Endothelial cell of umbilical vein (primary cell): ENCODE data around the gene XAGE5. TPM values are rescaled to one million over a fixed set of nuclear protein-coding genes. Genes with fewer than 3 reads are reported as not detected.

Source experiments
- BruUV-seq: library from RNA; stranded (reverse); fragments of 400-500 nt; replicated peaks from 2 replicates; lab custom pipeline; 2021; lab: Mats Ljungman, UMichigan
- CTCF ChIA-PET: fragments of 300-600, 350-600 bp; sonication (Branson Sonifier 250); formaldehyde crosslinking; loops from one replicate; lab custom pipeline; 2021; ENCODE audit warnings: antibody characterized with exemption, inconsistent platforms; lab: Charles Lee
- POLR2A ChIA-PET: fragments of 300-600, 350-600 bp; sonication (Branson Sonifier 250); formaldehyde crosslinking; loops from one replicate; lab custom pipeline; 2021; ENCODE audit warnings: antibody characterized with exemption, inconsistent platforms; lab: Charles Lee
- DNase-seq: peaks from one replicate; pipeline ENCODE4 v3.0.0-alpha.2; 2011; ENCODE audit warnings: low read depth, low spot score
- FAIRE-seq: peaks from 2 replicates; lab custom pipeline; 2011; peaks lifted over from hg19 to GRCh38; lab: Jason Lieb, UNC
- H2AFZ ChIP-seq: 2 replicates; pipeline ENCODE4 v1.6.0; 2012; ENCODE audit warnings: low read depth, low read length, control low read depth, inconsistent platforms
- H3K27ac ChIP-seq: 2 replicates; pipeline ENCODE4 v1.5.1; 2011; ENCODE audit warnings: low read depth, mild to moderate bottlenecking, control low read depth, low read length, moderate library complexity; ENCODE audit not compliant: insufficient read depth
- H3K27me3 ChIP-seq, 2 experiments: 2 replicates each; pipeline versions ENCODE4 v1.6.0 to v1.6.1; 2011; ENCODE audit warnings: low read length in 2 of 2, mixed read lengths in 1 of 2; ENCODE audit not compliant: control insufficient read depth in 2 of 2, insufficient read depth in 2 of 2
- H3K36me3 ChIP-seq, 2 experiments: 2 replicates in 1 of 2; 3 replicates in 1 of 2; pipeline ENCODE4 v1.5.1; 2011; ENCODE audit warnings: low read length in 2 of 2, mild to moderate bottlenecking in 1 of 2, moderate library complexity in 1 of 2; ENCODE audit not compliant: control insufficient read depth in 2 of 2, insufficient read depth in 2 of 2; ENCODE audit errors: extremely low read depth in 1 of 2
- H3K4me1 ChIP-seq: 3 replicates; pipeline ENCODE4 v1.5.1; 2011; ENCODE audit warnings: mild to moderate bottlenecking, low read length; ENCODE audit not compliant: control insufficient read depth, insufficient read depth; ENCODE audit errors: extremely low read depth
- H3K4me2 ChIP-seq: 2 replicates; pipeline ENCODE4 v1.6.1; 2011; ENCODE audit warnings: low read length, control low read depth, mixed read lengths; ENCODE audit not compliant: insufficient read depth
- H3K4me3 ChIP-seq, 3 experiments: fragments of 200-600 bp in 1 of 3; sonication (generic), shearing (Covaris generic) in 1 of 3; replicated peaks in 1 of 3; 2 replicates each; pipeline ENCODE4 v1.5.1; 2011 to 2016; ENCODE audit warnings: control low read depth in 3 of 3, low read length in 3 of 3, mild to moderate bottlenecking in 2 of 3, inconsistent platforms in 1 of 3, low read depth in 1 of 3, moderate library complexity in 1 of 3; ENCODE audit not compliant: insufficient read depth in 1 of 3
- H3K79me2 ChIP-seq: 2 replicates; pipeline ENCODE4 v1.6.0; 2012; ENCODE audit warnings: low read length, inconsistent platforms; ENCODE audit not compliant: control insufficient read depth, insufficient read depth
- H3K9ac ChIP-seq: replicated peaks from 2 replicates; pipeline ENCODE3; 2011; ENCODE audit warnings: low read length, control low read depth; ENCODE audit not compliant: insufficient read depth; ENCODE audit errors: extremely low read depth
- H3K9me1 ChIP-seq: replicated peaks from 3 replicates; pipeline ENCODE4 v1.6.0; 2011; ENCODE audit warnings: mild to moderate bottlenecking, low read length; ENCODE audit not compliant: control insufficient read depth, insufficient read depth; ENCODE audit errors: extremely low read depth
- H3K9me3 ChIP-seq: replicated peaks from 2 replicates; pipeline ENCODE4 v1.5.1; 2012; ENCODE audit warnings: low read length, inconsistent platforms; ENCODE audit not compliant: control insufficient read depth, insufficient read depth
- H4K20me1 ChIP-seq: replicated peaks from 2 replicates; pipeline ENCODE3; 2011; ENCODE audit warnings: mild to moderate bottlenecking, low read length; ENCODE audit not compliant: control insufficient read depth, insufficient read depth; ENCODE audit errors: extremely low read depth
- CTCF ChIP-seq, 2 donors: IDR thresholded peaks; 1 replicate in 1 of 2; 2 replicates in 1 of 2; pipeline ENCODE4 v1.5.1; 2011; ENCODE audit warnings: low read length in 2 of 2, mild to moderate bottlenecking in 2 of 2, moderate library complexity in 2 of 2, control low read depth in 1 of 2, inconsistent platforms in 1 of 2, low read depth in 1 of 2; ENCODE audit not compliant: insufficient read depth in 1 of 2; ENCODE audit errors: extremely low read depth in 1 of 2
- EZH2 ChIP-seq: IDR thresholded peaks from 2 replicates; pipeline ENCODE4 v1.6.1; 2012; ENCODE audit warnings: borderline replicate concordance, low read depth, mild to moderate bottlenecking, moderate library complexity, low read length, inconsistent platforms; ENCODE audit not compliant: severe bottlenecking
- FOS ChIP-seq: IDR thresholded peaks from 2 replicates; pipeline ENCODE4 v1.6.1; 2011; ENCODE audit warnings: mild to moderate bottlenecking, low read length, moderate library complexity, borderline replicate concordance; ENCODE audit not compliant: insufficient read depth
- GATA2 ChIP-seq: IDR thresholded peaks from 2 replicates; pipeline ENCODE4 v1.7.0; 2011; ENCODE audit warnings: low read depth, mild to moderate bottlenecking, moderate library complexity, mixed read lengths, low read length; ENCODE audit not compliant: insufficient read length, insufficient read depth
- JUN ChIP-seq: IDR thresholded peaks from 2 replicates; pipeline ENCODE4 v1.6.1; 2011; ENCODE audit warnings: borderline replicate concordance, low read depth; ENCODE audit not compliant: insufficient read length, insufficient read depth
- MYC ChIP-seq: IDR thresholded peaks from one replicate; pipeline ENCODE4 v1.6.1; 2011; ENCODE audit warnings: mild to moderate bottlenecking, low read depth, low read length
- POLR2A ChIP-seq: IDR thresholded peaks from 2 replicates; pipeline ENCODE4 v1.6.1; 2012; ENCODE audit warnings: low read depth, mild to moderate bottlenecking, control low read depth, low read length
- POLR2AphosphoS5 ChIP-seq: IDR thresholded peaks from 2 replicates; pipeline ENCODE4 v1.6.1; 2012; ENCODE audit warnings: low read depth, mild to moderate bottlenecking, control low read depth, low read length, moderate library complexity; ENCODE audit not compliant: insufficient read depth
- dilution Hi-C: fragments of 300-500 bp; cut with MboI; formaldehyde crosslinking; loops from one replicate; pipeline ENCODE4 v1.15.0; 2019; ENCODE audit warnings: low sequenced_read_pairs; ENCODE audit not compliant: extremely low pct_ligation_motif_present
- intact Hi-C: fragments of 100-400 bp; cut with micrococcal nuclease; formaldehyde crosslinking; loops from one replicate; pipeline ENCODE4 v1.10.0; 2022
- polyA plus RNA-seq, 4 experiments: library from polyadenylated mRNA; depleted of rRNA in 3 of 4; stranded (reverse) in 3 of 4; unstranded in 1 of 4; fragments of >200 nt; gene quantifications; 2 replicates each; pipeline versions ENCODE4 v1.2.1 to v1.2.3, GENCODE V29; 2011 to 2012; ENCODE audit warnings: missing spikeins in 1 of 4
- small RNA-seq: library from RNA; depleted of rRNA; stranded (forward); fragments of <200 nt; gene quantifications from one replicate; pipeline ENCODE3, GENCODE V24; 2012; ENCODE audit warnings: low replicate concordance, low read depth; ENCODE audit not compliant: insufficient read depth, insufficient read length
- total RNA-seq: library from RNA; stranded (reverse); gene quantifications from 2 replicates; pipeline ENCODE4 v1.2.3, GENCODE V29; 2021
- TF ChIP-seq, protein P1 (sequence below): IDR thresholded peaks from 2 replicates; pipeline ENCODE4 v1.6.1; 2011; ENCODE audit not compliant: insufficient read depth, insufficient read length

XAGE5 gene
- total and polyA plus RNA-seq, 2 donors (not counting 3 experiments of a cell fraction or from before 2014, with no cell fraction given), result not detected

GRCh38 chrX:52865343-52865998 is 54.4 kb downstream of the XAGE5 start:
- no peak overlapping the region for H3K27ac ChIP-seq
- FAIRE-seq, result no peak
- H3K27me3 ChIP-seq, result no peaks in the 10 kb centered on the region
- no peaks in the 10 kb centered on the region for H3K9me1 ChIP-seq
- POLR2A ChIA-PET, result no interaction called here
- H4K20me1 ChIP-seq, result no peaks in the 10 kb centered on the region
- CTCF ChIA-PET, result no interaction called here
- no peaks in the 10 kb centered on the region for H3K9me3 ChIP-seq
- H3K9ac ChIP-seq, result no peak overlapping the region
- no peaks in the 10 kb centered on the region for H3K36me3 ChIP-seq
- no peak for DNase-seq
- no peak overlapping the region for H3K4me3 ChIP-seq
- dilution Hi-C loops, result no loop called here
- H3K4me2 ChIP-seq, result no peak overlapping the region
- H3K79me2 ChIP-seq, result no peaks in the 10 kb centered on the region
- H2AFZ ChIP-seq, result no peak overlapping the region
- BruUV-seq, result no TSS peak
- TF ChIP-seq FOS, result no peak
- no peak for TF ChIP-seq CTCF (IDR thresholded peaks at IDR 0.05; ENCODE audit: extremely low read depth in 1 of 2, insufficient read depth in 1 of 2, low read depth in 1 of 2, low read length in 2 of 2)
- TF ChIP-seq POLR2AphosphoS5, result no peak
- TF ChIP-seq POLR2A, result no peak
- TF ChIP-seq GATA2, result no peak
- no peak for TF ChIP-seq MYC
- no peak for TF ChIP-seq EZH2
- no peak for TF ChIP-seq JUN
- TF ChIP-seq, protein P1, sequence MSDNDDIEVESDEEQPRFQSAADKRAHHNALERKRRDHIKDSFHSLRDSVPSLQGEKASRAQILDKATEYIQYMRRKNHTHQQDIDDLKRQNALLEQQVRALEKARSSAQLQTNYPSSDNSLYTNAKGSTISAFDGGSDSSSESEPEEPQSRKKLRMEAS, result no peak
- H3K4me1 ChIP-seq, result no peaks in the 10 kb centered on the region
- intact Hi-C loops, result no loop called here

Small RNA genes within 50 kb of the gene (small RNA-seq; reads per million reads assigned to genes)
- gene AC244505.6, result not detected
- not detected for gene AC244505.7

Other genes starting within 250 kb of the XAGE5 start
- not detected in 2 replicates for gene SSX7, start 156.4 kb upstream of the XAGE5 start, total RNA-seq
- gene SSX7, start 156.4 kb upstream of the XAGE5 start, polyA plus RNA-seq, result not detected in 2 replicates
- not detected in 2 replicates for gene SSX2, start 104.1 kb upstream of the XAGE5 start, total RNA-seq
- not detected in 2 replicates for gene SSX2, start 104.1 kb upstream of the XAGE5 start, polyA plus RNA-seq
- not detected in 2 replicates for gene SSX2B, start 60.0 kb upstream of the XAGE5 start, total RNA-seq
- not detected in 2 replicates for gene SSX2B, start 60.0 kb upstream of the XAGE5 start, polyA plus RNA-seq
- not detected in 2 replicates for gene SPANXN5, start 13.9 kb upstream of the XAGE5 start, total RNA-seq
- not detected in 2 replicates for gene SPANXN5, start 13.9 kb upstream of the XAGE5 start, polyA plus RNA-seq
- gene XAGE3, start 56.8 kb downstream of the XAGE5 start, total RNA-seq, result not detected in 2 replicates
- not detected in 2 replicates for gene XAGE3, start 56.8 kb downstream of the XAGE5 start, polyA plus RNA-seq
- 10.8 and 16.7 TPM in 2 replicates for gene FAM156B, start 86.0 kb downstream of the XAGE5 start, total RNA-seq
- gene FAM156B, start 86.0 kb downstream of the XAGE5 start, polyA plus RNA-seq, result 33.9 and 35.4 TPM in 2 replicates
- 15.3 and 18.2 TPM in 2 replicates for gene FAM156A, start 147.2 kb downstream of the XAGE5 start, total RNA-seq
- 11.3 and 16.1 TPM in 2 replicates for gene FAM156A, start 147.2 kb downstream of the XAGE5 start, polyA plus RNA-seq
- gene GPR173, start 237.5 kb downstream of the XAGE5 start, total RNA-seq, result 8.3 and 11.3 TPM in 2 replicates
- gene GPR173, start 237.5 kb downstream of the XAGE5 start, polyA plus RNA-seq, result 9.2 and 12.7 TPM in 2 replicates